Kidney (tissue), 14 donors: ENCODE measurements around the gene PTPRC. TPM values are rescaled to one million over a fixed set of nuclear protein-coding genes. Genes with fewer than 3 reads are reported as not detected.

Source experiments
- DNase-seq, 5 donors: peaks; one replicate each; pipeline ENCODE4 v3.0.0-alpha.2; 2013 to 2020
- FAIRE-seq: peaks from 2 replicates; lab custom pipeline; 2012; peaks lifted over from hg19 to GRCh38; lab: Jason Lieb, UNC
- H3K27ac ChIP-seq, 2 donors: one replicate each; pipeline ENCODE4 v1.7.0; 2013; ENCODE audit warnings: low read depth in 2 of 2, low read length in 2 of 2, inconsistent platforms in 1 of 2
- H3K27me3 ChIP-seq: one replicate; pipeline ENCODE4 v1.7.1; 2013; ENCODE audit warnings: low read length, inconsistent platforms; ENCODE audit not compliant: control insufficient read depth, insufficient read depth
- H3K36me3 ChIP-seq, 3 donors: one replicate each; pipeline versions ENCODE4 v1.7.0 to v1.7.1; 2013; ENCODE audit warnings: low read length in 3 of 3, control low read depth in 1 of 3, inconsistent platforms in 1 of 3; ENCODE audit not compliant: insufficient read depth in 3 of 3, control insufficient read depth in 2 of 3
- H3K4me1 ChIP-seq, 3 donors: one replicate each; pipeline versions ENCODE4 v1.7.0 to v1.7.1; 2013; ENCODE audit warnings: low read length in 3 of 3, inconsistent platforms in 1 of 3, low read depth in 1 of 3; ENCODE audit not compliant: control insufficient read depth in 2 of 3, insufficient read depth in 2 of 3
- H3K4me3 ChIP-seq, 3 donors: one replicate each; pipeline versions ENCODE4 v1.7.0 to v1.8.1; 2013; ENCODE audit warnings: low read length in 3 of 3, control low read depth in 1 of 3, inconsistent platforms in 1 of 3
- H3K9ac ChIP-seq, 3 donors: one replicate each; pipeline versions ENCODE4 v1.7.0 to v1.7.1; 2013; ENCODE audit warnings: low read length in 3 of 3, control low read depth in 1 of 3, inconsistent platforms in 1 of 3
- H3K9me3 ChIP-seq, 3 donors: one replicate each; pipeline versions ENCODE4 v1.7.0 to v1.7.1; 2013; ENCODE audit warnings: low read length in 3 of 3, control low read depth in 1 of 3, inconsistent platforms in 1 of 3; ENCODE audit not compliant: control insufficient read depth in 2 of 3, insufficient read depth in 1 of 3
- intact Hi-C: fragments of 100-400 bp; cut with DNase I; formaldehyde crosslinking; loops from one replicate; pipeline ENCODE4 v1.11.1; 2022
- polyA plus RNA-seq: library from polyadenylated mRNA; stranded (reverse); fragments of 350-450 nt; fragmentation: Illumina TruSeq; extraction: RNeasy Lipid Tissue Mini Kit (QIAGEN cat#74804); gene quantifications from one replicate; pipeline ENCODE4 v1.2.3, GENCODE V29; 2014; ENCODE audit warnings: low read depth, low replicate concordance; ENCODE audit not compliant: insufficient read depth
- total RNA-seq: library from RNA; stranded (reverse); fragmentation: NEBNext Ultra II Directional; extraction: Animal tissue kit (Norgen Biotek cat#: 25700); gene quantifications from one replicate; pipeline ENCODE4 v1.2.1, GENCODE V29; 2021
- TF ChIP-seq, protein P1 (sequence below): IDR thresholded peaks from 3 replicates; pipeline ENCODE4 v1.5.1; 2012; ENCODE audit warnings: mild to moderate bottlenecking, moderate library complexity, borderline replicate concordance; ENCODE audit not compliant: insufficient read depth; ENCODE audit errors: extremely low read depth
- donor health status: control.
- donor health status: control.
- donor health status: control.
- donor health status: control.
- donor health status: control.
- donor health status: DM: yes; HTN: yes; CAD: no.
- donor health status: Normal renal cell carcinoma (clear cell type).

PTPRC gene
- total and polyA plus RNA-seq, 2 donors from 2014 or later = 1.4 to 60.2 TPM

DNA sequence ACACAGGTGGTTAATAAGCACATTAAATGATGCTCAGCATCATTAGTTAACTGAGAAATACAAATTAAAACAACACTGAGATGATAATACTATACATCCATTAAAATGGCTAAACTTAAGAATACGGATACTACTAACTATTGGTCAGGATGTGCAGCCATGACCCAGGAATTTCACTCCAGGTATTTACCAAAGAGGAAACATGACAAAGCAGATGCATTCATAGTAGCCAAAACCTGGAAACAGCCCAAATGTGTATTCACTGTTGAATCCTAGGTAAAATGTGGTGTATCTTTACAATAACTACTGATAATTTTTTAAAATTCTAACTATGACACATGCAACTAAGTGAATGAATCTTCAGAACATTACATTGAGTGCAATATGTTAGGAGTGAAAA, 73.0 kb downstream of the PTPRC start:
- H3K4me1 ChIP-seq = no peaks in the 10 kb centered on the region
- H3K9ac ChIP-seq = no peak overlapping the region
- no peaks in the 10 kb centered on the region for H3K27me3 ChIP-seq
- DNase-seq (no peak), FAIRE-seq (no peak)
- H3K36me3 ChIP-seq = no peaks in the 10 kb centered on the region
- intact Hi-C loops = no loop called here
- no peak overlapping the region for H3K27ac ChIP-seq
- H3K9me3 ChIP-seq = no peaks in the 10 kb centered on the region
- H3K4me3 ChIP-seq = no peak overlapping the region
- TF ChIP-seq, protein P1, sequence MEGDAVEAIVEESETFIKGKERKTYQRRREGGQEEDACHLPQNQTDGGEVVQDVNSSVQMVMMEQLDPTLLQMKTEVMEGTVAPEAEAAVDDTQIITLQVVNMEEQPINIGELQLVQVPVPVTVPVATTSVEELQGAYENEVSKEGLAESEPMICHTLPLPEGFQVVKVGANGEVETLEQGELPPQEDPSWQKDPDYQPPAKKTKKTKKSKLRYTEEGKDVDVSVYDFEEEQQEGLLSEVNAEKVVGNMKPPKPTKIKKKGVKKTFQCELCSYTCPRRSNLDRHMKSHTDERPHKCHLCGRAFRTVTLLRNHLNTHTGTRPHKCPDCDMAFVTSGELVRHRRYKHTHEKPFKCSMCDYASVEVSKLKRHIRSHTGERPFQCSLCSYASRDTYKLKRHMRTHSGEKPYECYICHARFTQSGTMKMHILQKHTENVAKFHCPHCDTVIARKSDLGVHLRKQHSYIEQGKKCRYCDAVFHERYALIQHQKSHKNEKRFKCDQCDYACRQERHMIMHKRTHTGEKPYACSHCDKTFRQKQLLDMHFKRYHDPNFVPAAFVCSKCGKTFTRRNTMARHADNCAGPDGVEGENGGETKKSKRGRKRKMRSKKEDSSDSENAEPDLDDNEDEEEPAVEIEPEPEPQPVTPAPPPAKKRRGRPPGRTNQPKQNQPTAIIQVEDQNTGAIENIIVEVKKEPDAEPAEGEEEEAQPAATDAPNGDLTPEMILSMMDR = no peak

DNA sequence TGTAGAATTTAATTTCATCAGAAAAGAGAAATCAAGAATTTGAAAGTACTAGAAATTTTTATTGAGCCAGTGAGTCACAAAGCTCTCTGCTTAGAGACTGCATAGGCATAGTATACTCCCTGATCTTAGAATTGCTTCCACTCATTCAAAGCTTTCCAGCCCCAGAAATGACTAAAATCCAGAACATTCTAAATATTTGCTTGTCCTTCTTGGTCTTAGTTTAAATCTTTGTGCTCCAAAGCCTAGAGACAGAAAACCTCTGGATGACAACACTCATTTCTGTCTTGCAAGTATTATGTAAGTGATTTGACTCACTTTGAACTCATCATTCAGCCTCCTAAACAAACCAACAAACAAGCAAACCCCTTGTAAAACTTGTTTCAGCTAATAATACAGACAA, 74.2 kb downstream of the PTPRC start:
- no peak overlapping the region for H3K9ac ChIP-seq
- no peaks in the 10 kb centered on the region for H3K9me3 ChIP-seq
- TF ChIP-seq, protein P1 = no peak
- H3K4me1 ChIP-seq = no peaks in the 10 kb centered on the region
- no peak for DNase-seq
- no peaks in the 10 kb centered on the region for H3K27me3 ChIP-seq
- intact Hi-C loops = no loop called here
- H3K36me3 ChIP-seq = no peaks in the 10 kb centered on the region
- H3K4me3 ChIP-seq = no peak overlapping the region
- no peak overlapping the region for H3K27ac ChIP-seq
- no peak for FAIRE-seq

- H3K4me3 ChIP-seq = no peak overlapping the region
- H3K27me3 ChIP-seq = no peaks in the 10 kb centered on the region
- no peak overlapping the region for H3K27ac ChIP-seq
- H3K9ac ChIP-seq = no peak overlapping the region
- intact Hi-C loops = no loop called here
- no peaks in the 10 kb centered on the region for H3K9me3 ChIP-seq
- H3K36me3 ChIP-seq = no peaks in the 10 kb centered on the region
- FAIRE-seq (no peak), DNase-seq (no peak)
- H3K4me1 ChIP-seq = no peaks in the 10 kb centered on the region
- TF ChIP-seq, protein P1 = no peak
Observed at GRCh38 chr1:198714271-198714670, 75.4 kb downstream of the PTPRC start.

GRCh38 chr1:198716051-198716450, 77.2 kb downstream of the PTPRC start:
- Histone ChIP-seq H3K4me3 (no peak overlapping the region), H3K9ac (no peak overlapping the region), H3K27ac (no peak overlapping the region), H3K4me1 (no peaks in the 10 kb centered on the region), H3K9me3 (no peaks in the 10 kb centered on the region), H3K36me3 (no peaks in the 10 kb centered on the region), H3K27me3 (no peaks in the 10 kb centered on the region)
- intact Hi-C loops = no loop called here
- no peak for DNase-seq
- TF ChIP-seq, protein P1 = no peak
- no peak for FAIRE-seq
